ENCODE data around the gene HGS. TPM values are rescaled to one million over a fixed set of nuclear protein-coding genes. Genes with fewer than 3 reads are reported as not detected.

Gene HGS
- total and polyA plus RNA-seq, 2 of the 8 experiments (the other 6 are each of a cell fraction or from before 2014, with no cell fraction given): 80.8 to 99.7 TPM

GRCh38 chr17:81708739-81709185 is 25.0 kb downstream of the HGS start:
- no peak overlapping the region for H2BK120ac ChIP-seq (replicated peaks; ENCODE audit: low read depth, low read length)
- no peak overlapping the region for H3K18ac ChIP-seq (ENCODE audit: extremely low read depth, low read length)
- H3K79me1 ChIP-seq (ENCODE audit: low read depth, low read length): peaks cover 16% of the 10 kb centered on the region
- H3K4me3 ChIP-seq (ENCODE audit: extremely low read depth in 1 of 4, insufficient read depth in 2 of 4, low read depth in 3 of 4, low read length in 4 of 4): no peak overlapping the region
- H2AK5ac ChIP-seq (ENCODE audit: low read depth, low read length): no peak overlapping the region
- no peak overlapping the region for H3K27ac ChIP-seq (ENCODE audit: low read depth, low read length)
- ChIA-PET POLR2A (ENCODE audit: partially characterized antibody) (interaction anchor here (0.7 to 17.2 kb wide), 13 partner anchors 15 to 480 kb away, joined by 3 to 436 read pairs (median 3); partner anchors contain the start of genes ARL16, FAAP100, HGS and MCRIP1), CTCF (ENCODE audit: partially characterized antibody) (interaction anchor here (0.7 to 1.9 kb wide), 4 partner anchors 13 to 161 kb away, joined by 3 to 5 read pairs (median 4); partner anchors contain the start of genes ARL16 and HGS)
- H2BK5ac ChIP-seq (ENCODE audit: low read depth, low read length): no peak overlapping the region
- DNase-seq (ENCODE audit: low read depth in 1 of 2, low spot score in 2 of 2) (no peak), FAIRE-seq (no peak)
- H3K4me2 ChIP-seq (ENCODE audit: insufficient read depth in 1 of 2, low read depth in 2 of 2, low read length in 2 of 2): no peak overlapping the region
- H3K4ac ChIP-seq (replicated peaks; ENCODE audit: insufficient read length, low read depth, low read length): peak overlapping the region; percentile 39
- TF ChIP-seq ASH2L (IDR thresholded peaks at IDR 0.05; ENCODE audit: low read length) (no peak), POLR2A (IDR thresholded peaks at IDR 0.05; ENCODE audit: control extremely low read depth in 1 of 2, low read depth in 2 of 2, low read length in 2 of 2) (peak in 1 of 2 experiments; percentile 41; a peak in 2 of 3 replicates), SP1 (IDR thresholded peaks at IDR 0.05; ENCODE audit: low read depth, low read length) (no peak)
- H4K5ac ChIP-seq (ENCODE audit: insufficient read length, low read depth, low read length): no peak overlapping the region
- H2BK15ac ChIP-seq (ENCODE audit: low read length): no peak overlapping the region
- peaks cover 24% of the 10 kb centered on the region for H3K23me2 ChIP-seq (ENCODE audit: low read depth, low read length)
- H3K36me3 ChIP-seq (ENCODE audit: control insufficient read depth in 2 of 4, insufficient read depth in 4 of 4, low read length in 3 of 4): peaks cover 20 to 28% (median 24%) of the 10 kb centered on the region in 4 experiments
- WGBS, 2 experiments (ENCODE audit: extremely low coverage in 1 of 2, insufficient coverage in 1 of 2, insufficient read length in 1 of 2, insufficient replicate concordance in 2 of 2, low coverage in 1 of 2, low lambda C conversion rate in 2 of 2, missing lambda C conversion rate in 1 of 2): 89% methylated on average over 17 of the region's 17 CpGs; no CpG with 5 or more reads in 1 of the 2 experiments
- H2AFZ ChIP-seq (ENCODE audit: low read length): no peak overlapping the region
- H4K8ac ChIP-seq (ENCODE audit: extremely low read depth, insufficient read depth, low read length): no peak overlapping the region
- peaks cover 0 to 29% (median 23%) of the 10 kb centered on the region in 4 experiments; a peak in 5 of 7 replicates for H3K4me1 ChIP-seq (replicated peaks in 1 of 4; ENCODE audit: control insufficient read depth in 3 of 4, insufficient read depth in 4 of 4, low read length in 3 of 4)
- H3K14ac ChIP-seq (ENCODE audit: insufficient read length): no peak overlapping the region
- H3K23ac ChIP-seq (ENCODE audit: insufficient read length): no peak overlapping the region
- no peak overlapping the region for H2BK20ac ChIP-seq (ENCODE audit: low read length)
- H4K20me1 ChIP-seq (replicated peaks in 1 of 2; ENCODE audit: control insufficient read depth in 1 of 2, insufficient read depth in 2 of 2, low read length in 2 of 2): peaks cover 4 to 10% of the 10 kb centered on the region in 2 experiments
- peaks cover 9 to 21% of the 10 kb centered on the region in 2 experiments; a peak in 3 of 4 replicates for H3K79me2 ChIP-seq (ENCODE audit: control insufficient read depth in 1 of 2, insufficient read depth in 2 of 2, low read length in 2 of 2)
- no peaks in the 10 kb centered on the region; a peak in 2 of 7 replicates for H3K27me3 ChIP-seq (replicated peaks in 1 of 4; ENCODE audit: control insufficient read depth in 3 of 4, extremely low read depth in 1 of 4, insufficient read depth in 3 of 4, low read length in 3 of 4)
- no peak overlapping the region for H2BK12ac ChIP-seq (ENCODE audit: low read depth, low read length)
- H3K9ac ChIP-seq (replicated peaks in 1 of 4; ENCODE audit: extremely low read depth in 1 of 4, low read depth in 3 of 4, low read length in 3 of 4): no peak overlapping the region
- H3K56ac ChIP-seq (replicated peaks; ENCODE audit: insufficient read length, low read depth, low read length): no peak overlapping the region
- no peak overlapping the region for H4K91ac ChIP-seq (replicated peaks; ENCODE audit: insufficient read length, low read length)
- H3K9me3 ChIP-seq (ENCODE audit: insufficient read depth in 2 of 2, low read depth in 1 of 2, low read length in 1 of 2): no peaks in the 10 kb centered on the region

All from H1 (cell line).